Skeletal muscle tissue (tissue), 4 donors: ENCODE data around the gene TIGD6. TPM values are rescaled to one million over a fixed set of nuclear protein-coding genes. Genes with fewer than 3 reads are reported as not detected.

Experiments
- H3K27ac ChIP-seq: one replicate; pipeline ENCODE4 v1.7.0; 2013; ENCODE audit warnings: mild to moderate bottlenecking, low read depth, low read length, inconsistent platforms
- H3K27me3 ChIP-seq, 3 donors: one replicate each; pipeline ENCODE4 v1.7.0; 2013; ENCODE audit warnings: low read length in 3 of 3; ENCODE audit not compliant: control insufficient read depth in 3 of 3, insufficient read depth in 3 of 3
- H3K36me3 ChIP-seq, 3 donors: one replicate each; pipeline ENCODE4 v1.7.0; 2013; ENCODE audit warnings: low read length in 3 of 3; ENCODE audit not compliant: control insufficient read depth in 3 of 3, insufficient read depth in 3 of 3
- H3K4me1 ChIP-seq, 3 donors: one replicate each; pipeline ENCODE4 v1.7.0; 2013; ENCODE audit warnings: low read length in 3 of 3, mild to moderate bottlenecking in 3 of 3; ENCODE audit not compliant: control insufficient read depth in 3 of 3, insufficient read depth in 3 of 3
- H3K4me3 ChIP-seq, 3 donors: one replicate each; pipeline ENCODE4 v1.7.0; 2013; ENCODE audit warnings: low read length in 3 of 3
- H3K9ac ChIP-seq, 3 donors: one replicate each; pipeline ENCODE4 v1.7.0; 2013; ENCODE audit warnings: low read length in 3 of 3, mild to moderate bottlenecking in 3 of 3, moderate library complexity in 2 of 3, low read depth in 1 of 3
- H3K9me3 ChIP-seq, 3 donors: one replicate each; pipeline ENCODE4 v1.7.0; 2013; ENCODE audit warnings: low read length in 3 of 3; ENCODE audit not compliant: control insufficient read depth in 3 of 3
- total RNA-seq: library from RNA; depleted of rRNA; stranded (reverse); fragments of >200 nt; gene quantifications from one replicate; pipeline ENCODE4 v1.2.3, GENCODE V29; 2014
- donor health status: Osteomylitis.

The TIGD6 gene
- total RNA-seq, 1 donor from 2014 or later: 6.3 TPM

GRCh38 chr5:149962601-149963300 is 37.7 kb downstream of the TIGD6 start:
- no peaks in the 10 kb centered on the region for H3K27me3 ChIP-seq
- H3K4me1 ChIP-seq: peaks cover 12 to 13% (median 13%) of the 10 kb centered on the region in 3 donors
- H3K27ac ChIP-seq: no peak overlapping the region
- no peaks in the 10 kb centered on the region for H3K9me3 ChIP-seq
- no peaks in the 10 kb centered on the region for H3K36me3 ChIP-seq
- no peak overlapping the region for H3K9ac ChIP-seq
- no peak overlapping the region for H3K4me3 ChIP-seq

- no peaks in the 10 kb centered on the region for H3K27me3 ChIP-seq
- H3K27ac ChIP-seq: no peak overlapping the region
- H3K4me1 ChIP-seq: peaks cover 12 to 13% (median 13%) of the 10 kb centered on the region in 3 donors
- no peak overlapping the region for H3K4me3 ChIP-seq
- H3K9ac ChIP-seq: no peak overlapping the region
- no peaks in the 10 kb centered on the region for H3K36me3 ChIP-seq
- no peaks in the 10 kb centered on the region for H3K9me3 ChIP-seq
Observed at GRCh38 chr5:149961957-149962409, 38.5 kb downstream of the TIGD6 start.

- peaks cover 12 to 13% (median 13%) of the 10 kb centered on the region in 3 donors for H3K4me1 ChIP-seq
- no peaks in the 10 kb centered on the region for H3K27me3 ChIP-seq
- no peaks in the 10 kb centered on the region for H3K9me3 ChIP-seq
- H3K36me3 ChIP-seq: no peaks in the 10 kb centered on the region
- peak overlapping the region; percentile 70 to 84 (median 79) for H3K9ac ChIP-seq
- H3K4me3 ChIP-seq: peak overlapping the region; percentile 75 to 83 (median 76)
- H3K27ac ChIP-seq: peak overlapping the region; percentile 88
Observed at GRCh38 chr5:149961186-149961685, 39.2 kb downstream of the TIGD6 start.

- Histone ChIP-seq H3K27me3 (no peaks in the 10 kb centered on the region), H3K4me3 (peak within 1 kb of the TSS; percentile 75 to 83 (median 76)), H3K36me3 (no peaks in the 10 kb centered on the region), H3K9ac (peak within 1 kb of the TSS; percentile 70 to 92 (median 84)), H3K4me1 (peaks cover 12 to 13% (median 13%) of the 10 kb centered on the region in 3 donors), H3K27ac (peak within 1 kb of the TSS; percentile 88), H3K9me3 (no peaks in the 10 kb centered on the region)
Observed at GRCh38 chr5:149960272-149961185, 39.9 kb downstream of the TIGD6 start, which contains the start of gene SLC26A2. TSS of gene SLC26A2 (plus strand) at chr5:149960758. CDS start at chr5:149977653, 16,895 bp downstream.

- Histone ChIP-seq H3K27me3 (no peaks in the 10 kb centered on the region), H3K27ac (peak overlapping the region; percentile 88), H3K4me1 (peaks cover 12 to 13% (median 13%) of the 10 kb centered on the region in 3 donors), H3K9me3 (no peaks in the 10 kb centered on the region), H3K9ac (peak overlapping the region; percentile 69 to 92 (median 83)), H3K4me3 (peak overlapping the region; percentile 75 to 83 (median 76)), H3K36me3 (no peaks in the 10 kb centered on the region)
Observed at GRCh38 chr5:149959406-149960236, 40.8 kb downstream of the TIGD6 start.

GRCh38 chr5:149957855-149958254 is 42.6 kb downstream of the TIGD6 start:
- Histone ChIP-seq H3K9me3 (no peaks in the 10 kb centered on the region), H3K36me3 (no peaks in the 10 kb centered on the region), H3K27ac (no peak overlapping the region), H3K4me3 (no peak overlapping the region), H3K9ac (no peak overlapping the region), H3K27me3 (no peaks in the 10 kb centered on the region), H3K4me1 (peaks cover 12 to 13% (median 13%) of the 10 kb centered on the region in 3 donors)

- Histone ChIP-seq H3K9ac (no peak overlapping the region), H3K4me1 (peaks cover 12 to 13% (median 13%) of the 10 kb centered on the region in 3 donors), H3K27me3 (no peaks in the 10 kb centered on the region), H3K4me3 (no peak overlapping the region), H3K9me3 (no peaks in the 10 kb centered on the region), H3K27ac (no peak overlapping the region), H3K36me3 (no peaks in the 10 kb centered on the region)
Observed at GRCh38 chr5:149956685-149957084, 43.8 kb downstream of the TIGD6 start.

GRCh38 chr5:149954798-149955197 is 45.7 kb downstream of the TIGD6 start:
- no peak overlapping the region for H3K27ac ChIP-seq
- peaks cover 2 to 4% (median 3%) of the 10 kb centered on the region in 3 donors for H3K4me1 ChIP-seq
- H3K4me3 ChIP-seq: no peak overlapping the region
- H3K36me3 ChIP-seq: no peaks in the 10 kb centered on the region
- no peaks in the 10 kb centered on the region for H3K9me3 ChIP-seq
- no peaks in the 10 kb centered on the region for H3K27me3 ChIP-seq
- no peak overlapping the region for H3K9ac ChIP-seq

- Histone ChIP-seq H3K27ac (no peak overlapping the region), H3K36me3 (no peaks in the 10 kb centered on the region), H3K4me3 (no peak overlapping the region), H3K4me1 (no peaks in the 10 kb centered on the region), H3K9me3 (no peaks in the 10 kb centered on the region), H3K27me3 (no peaks in the 10 kb centered on the region), H3K9ac (no peak overlapping the region)
Observed at GRCh38 chr5:149953436-149954121, 46.9 kb downstream of the TIGD6 start.
